SK-N-SH treated with all-trans-retinoic acid at 6 μM for 48 hours (cell line): ENCODE results near the gene ME3.

ENCODE experiments used
- ARNTL ChIP-seq: fragments of 450-650 bp; formaldehyde crosslinking; IDR thresholded peaks from 2 replicates; pipeline ENCODE4 v1.5.0; 2020; ENCODE audit warnings: low read depth, mild to moderate bottlenecking, moderate library complexity, borderline replicate concordance
- BACH2 ChIP-seq: fragments of 250-450 bp; sonication (Bioruptor Pico); IDR thresholded peaks from 2 replicates; pipeline ENCODE4 v1.9.0; 2021; ENCODE audit warnings: mild to moderate bottlenecking, borderline replicate concordance
- CSDC2 ChIP-seq: fragments of 250-450 bp; sonication (Bioruptor Pico); IDR thresholded peaks from 2 replicates; pipeline ENCODE4 v1.5.0; 2020; ENCODE audit warnings: mild to moderate bottlenecking, moderate library complexity
- GLIS3 ChIP-seq: fragments of 250-450 bp; sonication (Bioruptor Pico); IDR thresholded peaks from 2 replicates; pipeline ENCODE4 v1.5.0; 2020; ENCODE audit warnings: mild to moderate bottlenecking, moderate library complexity
- POU6F1 ChIP-seq: fragments of 250-450 bp; sonication (Bioruptor Pico); IDR thresholded peaks from 2 replicates; pipeline ENCODE4 v1.8.0; 2021; ENCODE audit warnings: low read depth, mild to moderate bottlenecking, moderate library complexity, borderline replicate concordance
- RARB ChIP-seq: fragments of 250-450 bp; sonication (Bioruptor Pico); IDR thresholded peaks from 2 replicates; pipeline ENCODE4 v1.8.0; 2021; ENCODE audit warnings: mild to moderate bottlenecking, moderate library complexity
- ZC3H10 ChIP-seq: fragments of 250-450 bp; sonication (Bioruptor Pico); IDR thresholded peaks from 2 replicates; pipeline ENCODE4 v1.5.1; 2021; ENCODE audit warnings: mild to moderate bottlenecking, moderate library complexity
- TF ChIP-seq, protein P1 (sequence below): fragments of 250-450 bp; sonication (Bioruptor Pico); IDR thresholded peaks from 2 replicates; pipeline ENCODE4 v1.5.1; 2020; ENCODE audit warnings: low read depth, mild to moderate bottlenecking, moderate library complexity
- TF ChIP-seq, protein P2 (sequence below): fragments of 250-450 bp; sonication (Bioruptor Pico); IDR thresholded peaks from 2 replicates; pipeline ENCODE4 v1.8.0; 2020; ENCODE audit warnings: mild to moderate bottlenecking, moderate library complexity, borderline replicate concordance

DNA sequence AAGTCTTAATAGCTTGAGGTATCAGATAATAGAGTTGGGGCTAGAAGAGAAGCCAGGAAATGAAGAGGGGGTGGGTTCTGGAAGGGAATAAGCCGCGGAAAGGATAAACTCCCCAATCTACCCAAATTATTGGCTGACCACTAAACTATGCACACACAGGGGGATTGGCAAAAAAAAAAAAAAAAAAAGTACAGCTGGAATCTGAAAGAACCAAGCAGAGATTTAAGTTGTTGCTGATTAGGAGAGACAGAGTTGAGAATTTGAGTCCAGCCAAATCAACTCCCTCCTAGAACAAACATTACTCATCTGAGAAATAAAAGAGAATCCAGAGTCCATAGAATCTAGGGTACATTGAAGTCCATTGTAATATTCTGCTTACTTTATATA, 162.8 kb downstream of the ME3 start:
- TF ChIP-seq GLIS3 (CRISPR knock-in tag) (no peak), ZC3H10 (no peak), POU6F1 (no peak), RARB (CRISPR knock-in tag) (no peak), ARNTL (CRISPR knock-in tag) (no peak), CSDC2 (CRISPR knock-in tag) (no peak), BACH2 (CRISPR knock-in tag) (no peak)
- TF ChIP-seq, protein P1, sequence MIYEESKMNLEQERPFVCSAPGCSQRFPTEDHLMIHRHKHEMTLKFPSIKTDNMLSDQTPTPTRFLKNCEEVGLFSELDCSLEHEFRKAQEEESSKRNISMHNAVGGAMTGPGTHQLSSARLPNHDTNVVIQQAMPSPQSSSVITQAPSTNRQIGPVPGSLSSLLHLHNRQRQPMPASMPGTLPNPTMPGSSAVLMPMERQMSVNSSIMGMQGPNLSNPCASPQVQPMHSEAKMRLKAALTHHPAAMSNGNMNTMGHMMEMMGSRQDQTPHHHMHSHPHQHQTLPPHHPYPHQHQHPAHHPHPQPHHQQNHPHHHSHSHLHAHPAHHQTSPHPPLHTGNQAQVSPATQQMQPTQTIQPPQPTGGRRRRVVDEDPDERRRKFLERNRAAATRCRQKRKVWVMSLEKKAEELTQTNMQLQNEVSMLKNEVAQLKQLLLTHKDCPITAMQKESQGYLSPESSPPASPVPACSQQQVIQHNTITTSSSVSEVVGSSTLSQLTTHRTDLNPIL (CRISPR knock-in tag), result no peak
- TF ChIP-seq, protein P2, sequence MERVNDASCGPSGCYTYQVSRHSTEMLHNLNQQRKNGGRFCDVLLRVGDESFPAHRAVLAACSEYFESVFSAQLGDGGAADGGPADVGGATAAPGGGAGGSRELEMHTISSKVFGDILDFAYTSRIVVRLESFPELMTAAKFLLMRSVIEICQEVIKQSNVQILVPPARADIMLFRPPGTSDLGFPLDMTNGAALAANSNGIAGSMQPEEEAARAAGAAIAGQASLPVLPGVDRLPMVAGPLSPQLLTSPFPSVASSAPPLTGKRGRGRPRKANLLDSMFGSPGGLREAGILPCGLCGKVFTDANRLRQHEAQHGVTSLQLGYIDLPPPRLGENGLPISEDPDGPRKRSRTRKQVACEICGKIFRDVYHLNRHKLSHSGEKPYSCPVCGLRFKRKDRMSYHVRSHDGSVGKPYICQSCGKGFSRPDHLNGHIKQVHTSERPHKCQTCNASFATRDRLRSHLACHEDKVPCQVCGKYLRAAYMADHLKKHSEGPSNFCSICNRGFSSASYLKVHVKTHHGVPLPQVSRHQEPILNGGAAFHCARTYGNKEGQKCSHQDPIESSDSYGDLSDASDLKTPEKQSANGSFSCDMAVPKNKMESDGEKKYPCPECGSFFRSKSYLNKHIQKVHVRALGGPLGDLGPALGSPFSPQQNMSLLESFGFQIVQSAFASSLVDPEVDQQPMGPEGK (CRISPR knock-in tag), result no peak
